Activated CD8-positive, alpha-beta memory T cell treated with anti-CD3 and anti-CD28 coated beads for 48 hours (primary cell): ENCODE data around the gene TLL2.

Source experiments
- DNase-seq, 3 experiments: peaks; one replicate each; pipeline ENCODE4 v3.0.0-alpha.2; 2020; ENCODE audit warnings: low read depth in 2 of 3, low spot score in 2 of 3

Gene TLL2

DNA sequence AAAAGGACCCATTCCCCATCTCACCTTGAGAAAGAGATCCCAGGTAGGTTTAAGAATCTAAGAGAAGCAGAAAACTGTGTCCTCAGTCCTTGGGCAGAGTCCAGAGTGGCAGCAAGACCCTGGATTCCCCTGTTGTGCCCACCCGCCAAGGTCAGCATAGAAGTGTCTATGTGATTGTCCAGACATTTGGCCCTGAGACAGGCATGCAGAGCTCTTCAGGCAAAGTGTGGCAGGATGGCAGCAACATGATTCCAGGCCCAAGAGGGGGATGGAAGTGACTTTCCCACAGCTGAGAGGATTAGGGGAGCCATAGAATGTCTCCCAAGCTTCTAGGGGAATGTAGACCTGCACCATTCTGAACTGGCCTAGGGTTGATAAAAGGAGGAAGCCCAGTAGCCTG is 115.8 kb downstream of the TLL2 start:
- DNase-seq, result no peak

DNA sequence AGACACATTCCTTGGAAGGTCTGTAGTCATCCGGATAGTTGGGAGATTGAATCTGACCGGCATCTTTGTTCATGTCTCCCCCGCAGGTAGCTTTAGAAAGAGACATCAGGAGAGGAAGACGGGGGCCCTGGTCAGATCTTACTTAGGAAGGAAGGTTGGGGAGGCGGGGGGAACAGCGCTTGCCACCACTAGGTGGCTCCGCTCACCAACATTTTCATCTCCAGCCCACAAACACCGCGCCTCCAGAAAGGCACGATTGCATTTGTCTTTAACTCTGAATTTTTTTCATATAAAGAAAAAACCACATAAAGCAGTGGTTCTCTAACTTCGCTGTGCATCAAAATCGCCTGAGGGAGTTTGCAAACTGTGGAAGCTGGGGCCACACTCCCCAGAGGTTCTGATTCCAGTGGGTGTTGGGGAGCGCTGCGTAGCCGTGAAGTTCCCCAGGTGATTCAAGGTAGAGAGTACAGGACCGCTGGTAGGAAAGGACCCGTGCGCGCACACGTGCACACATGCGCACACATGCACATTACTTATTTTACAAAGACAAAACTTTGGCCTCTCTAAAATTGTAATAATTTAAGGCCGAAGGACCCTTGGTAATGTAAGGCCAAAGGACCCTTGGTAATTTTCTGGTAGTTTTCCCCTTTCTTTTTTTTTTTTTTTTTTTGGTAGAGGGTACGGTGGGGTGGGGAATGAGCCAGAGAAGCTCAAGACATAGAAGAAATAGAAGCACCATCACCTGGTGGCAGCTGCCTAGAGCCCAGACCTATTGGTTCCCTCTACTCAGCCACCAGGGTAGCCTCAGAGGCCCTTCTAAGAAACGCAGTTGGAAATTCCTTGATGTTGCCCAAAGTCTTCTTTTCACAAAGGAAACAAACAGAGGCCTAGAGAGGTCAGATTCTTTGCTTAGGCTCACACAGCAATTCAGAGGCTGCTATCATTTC is 117.5 kb downstream of the TLL2 start:
- peak; percentile 13 to 22 (median 14) for DNase-seq

DNA sequence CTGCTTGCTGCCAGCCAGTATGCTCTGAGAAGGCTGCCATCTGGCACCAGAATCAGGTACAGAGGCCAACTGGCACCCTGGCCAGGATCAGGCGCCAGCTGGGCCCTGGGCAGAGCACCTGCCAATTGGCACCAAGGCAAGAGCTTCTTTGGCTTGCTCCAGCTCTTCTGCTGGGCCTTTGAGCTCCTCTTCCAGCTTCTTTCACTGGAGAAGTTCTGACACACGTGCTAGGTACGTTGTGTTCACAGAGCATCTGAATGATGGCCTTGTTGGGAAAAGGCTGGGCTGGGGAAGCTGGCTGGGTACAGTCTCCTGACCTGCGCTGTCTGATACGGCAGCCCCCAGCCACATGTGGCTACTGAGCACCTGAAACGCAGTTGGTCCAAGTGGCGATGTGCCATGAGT is 123.3 kb downstream of the TLL2 start:
- no peak for DNase-seq

DNA sequence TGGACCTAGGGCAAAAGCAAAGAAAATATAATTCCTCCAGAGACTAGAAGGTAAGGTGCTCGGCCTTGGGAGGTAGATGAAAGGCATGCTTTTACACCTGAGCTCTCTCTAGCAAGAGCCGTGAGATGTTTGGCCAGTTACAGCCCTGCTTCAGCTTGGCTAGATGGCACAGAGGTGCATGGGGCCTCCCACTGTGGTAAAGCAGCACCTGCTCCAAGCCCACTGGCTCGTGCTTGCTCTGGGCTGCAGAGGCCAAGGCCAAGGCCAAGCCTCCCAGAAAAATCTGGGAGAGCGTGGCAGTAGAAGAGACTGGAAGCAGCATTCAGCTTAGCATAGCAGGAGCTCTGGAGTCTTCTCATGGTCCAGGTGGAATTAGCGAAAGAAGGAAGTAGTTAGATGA is 123.9 kb downstream of the TLL2 start:
- DNase-seq, result no peak

DNA sequence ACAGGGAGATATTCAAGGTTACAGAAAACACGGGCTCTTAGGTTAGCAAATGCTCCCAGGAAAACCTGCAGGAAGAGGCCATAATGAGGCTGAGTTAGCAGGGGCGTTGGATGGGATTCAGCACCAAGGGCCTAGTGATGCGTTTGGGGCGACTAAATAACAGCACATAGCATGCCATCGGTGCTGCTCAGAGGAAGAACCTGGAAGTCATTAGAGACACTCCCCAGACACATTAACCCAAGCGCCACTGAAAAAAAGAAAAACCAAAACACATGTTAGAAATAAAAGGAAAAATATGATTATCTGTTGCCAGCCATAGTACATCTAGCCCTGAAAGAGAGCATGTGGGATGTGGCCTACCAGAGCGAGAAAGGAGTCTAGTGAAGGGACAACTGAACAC is 126.1 kb downstream of the TLL2 start:
- no peak for DNase-seq

DNA sequence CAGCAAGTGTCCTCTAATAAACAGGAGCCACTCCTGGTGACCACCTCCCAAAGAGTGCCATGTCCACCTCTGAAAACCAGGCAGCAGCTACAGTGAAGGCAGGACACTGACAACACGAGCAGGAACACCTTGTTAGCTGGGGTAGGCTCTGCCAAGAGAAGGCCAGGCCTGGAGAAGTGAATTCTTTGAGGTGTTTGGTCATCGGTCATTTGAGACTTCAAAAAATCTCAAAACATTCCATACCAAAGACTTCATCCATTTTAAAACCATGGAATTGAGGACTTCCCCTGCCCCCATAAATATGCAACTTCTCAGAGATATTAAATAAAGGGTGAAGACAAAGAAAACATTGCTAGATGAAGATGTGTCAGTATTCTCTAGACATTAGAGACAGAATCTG is 126.6 kb downstream of the TLL2 start:
- no peak for DNase-seq

DNA sequence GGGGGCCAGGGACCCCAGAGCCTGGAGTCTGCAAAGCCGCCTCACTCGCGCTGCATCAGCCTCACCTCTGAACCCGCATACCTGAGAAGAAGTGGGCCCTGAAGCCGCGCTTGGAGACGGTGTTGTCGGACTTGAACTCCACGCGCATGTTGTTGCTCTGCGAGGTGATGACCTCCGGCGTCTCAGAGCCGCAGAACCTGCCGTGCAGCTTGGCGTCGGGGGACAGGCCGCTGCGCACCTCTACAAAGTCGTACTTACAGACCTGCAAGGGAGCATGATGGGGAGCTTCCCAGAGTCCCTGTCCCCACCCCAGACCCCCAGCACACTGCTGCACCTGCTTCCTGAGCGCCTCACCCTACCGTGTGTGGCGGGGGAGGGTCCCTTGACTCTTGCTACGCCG is 129.2 kb downstream of the TLL2 start:
- DNase-seq, result no peak

DNA sequence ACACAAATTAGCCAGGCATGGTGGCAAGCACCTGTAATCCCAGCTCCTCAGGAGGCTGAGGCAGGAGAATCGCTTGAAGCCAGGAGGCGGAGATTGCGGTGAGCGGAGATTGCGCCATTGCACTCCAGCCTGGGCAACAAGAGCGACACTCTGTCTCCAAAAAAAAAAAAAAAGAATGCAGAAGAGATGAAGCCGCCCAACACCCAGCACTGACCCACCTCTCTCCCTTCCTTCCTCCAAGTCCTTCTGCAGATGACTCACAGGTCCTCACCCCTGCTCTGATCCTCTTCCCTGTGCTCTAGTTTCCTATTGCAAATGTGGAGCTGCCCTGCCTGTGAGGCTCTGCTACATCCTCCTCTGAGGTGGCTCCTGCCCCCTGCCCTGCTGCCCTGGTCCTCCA is 132.9 kb downstream of the TLL2 start:
- no peak for DNase-seq

DNA sequence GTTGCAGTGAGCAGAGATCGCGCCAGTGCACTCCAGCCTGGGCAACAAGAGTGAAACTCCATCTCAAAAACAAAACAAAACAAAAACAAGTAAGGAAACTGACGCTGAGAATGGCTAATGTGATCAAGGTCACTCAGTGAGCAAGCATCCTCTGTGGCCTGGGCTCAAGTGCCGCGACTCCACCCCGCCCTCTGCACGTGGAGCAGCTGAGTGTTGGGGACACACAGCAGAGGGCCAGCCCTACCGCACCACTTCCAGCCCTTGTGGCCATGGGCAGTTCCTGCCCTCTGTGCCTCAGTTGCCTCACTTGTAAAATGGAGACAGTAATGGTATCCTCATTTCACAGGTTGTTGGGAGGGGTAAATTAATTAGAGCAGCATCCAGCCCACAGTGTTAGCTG is 134.0 kb downstream of the TLL2 start:
- no peak for DNase-seq

DNA sequence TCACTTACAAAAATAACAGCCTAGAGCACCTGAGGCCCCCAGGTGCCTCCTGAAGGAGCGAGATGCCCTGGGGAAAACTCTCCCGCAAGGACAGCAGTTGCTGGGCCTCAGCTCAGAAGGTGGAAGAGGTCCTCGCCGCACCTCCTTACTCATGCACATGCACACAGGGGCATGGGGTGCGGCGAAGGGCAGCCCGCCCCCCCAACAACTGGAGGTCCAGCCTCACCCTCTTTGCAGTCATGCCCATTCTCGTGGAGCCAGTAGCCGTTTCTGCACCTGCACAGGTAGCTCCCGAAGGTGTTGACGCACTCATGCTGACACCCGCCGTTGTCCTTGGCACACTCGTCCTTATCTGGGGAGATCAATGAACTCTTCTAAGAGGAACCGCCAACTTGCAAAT is 135.0 kb downstream of the TLL2 start:
- no peak for DNase-seq

DNA sequence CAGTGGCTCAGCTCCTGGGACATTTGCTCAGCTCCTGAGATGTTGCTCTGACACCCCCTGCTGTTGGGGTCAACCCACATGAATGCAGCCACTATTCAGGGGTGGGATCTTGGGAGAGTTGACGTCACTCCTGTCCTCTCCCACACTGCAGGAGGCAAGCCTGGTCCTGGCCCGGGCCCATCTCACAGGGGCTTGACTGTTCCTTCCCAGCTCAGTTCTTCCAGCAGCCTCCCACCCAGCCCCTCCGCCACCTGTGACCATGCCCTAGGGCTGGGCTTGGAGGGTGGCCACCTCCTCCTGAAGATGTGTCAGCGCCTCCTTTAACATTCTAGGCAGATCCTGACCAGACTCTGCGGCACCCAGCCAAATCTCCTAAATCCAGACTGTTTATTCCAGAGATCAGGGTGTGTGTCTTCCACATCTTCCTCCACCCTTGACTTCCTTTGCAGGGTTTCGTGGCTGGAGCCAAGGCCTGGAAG is 135.9 kb downstream of the TLL2 start:
- DNase-seq, result no peak

DNA sequence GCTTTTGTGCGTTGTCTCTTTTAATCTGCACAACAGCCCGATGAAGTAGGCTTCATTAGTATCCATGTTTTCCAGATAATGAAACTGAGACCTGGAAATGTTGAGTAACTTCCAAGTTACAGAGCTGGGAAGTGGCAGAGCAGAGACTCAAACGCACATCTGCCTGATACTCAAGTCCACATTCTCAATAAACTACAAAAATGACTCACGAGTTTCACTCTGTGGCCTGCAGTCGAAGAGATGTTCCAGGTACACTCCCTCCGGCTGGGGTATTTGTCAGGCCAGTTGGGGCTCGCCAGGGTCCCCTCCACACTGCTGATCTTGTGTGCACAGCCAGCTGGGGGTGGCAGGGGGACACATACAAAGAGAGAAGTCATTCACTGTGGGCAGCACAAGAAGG is 137.2 kb downstream of the TLL2 start:
- DNase-seq, result no peak

DNA sequence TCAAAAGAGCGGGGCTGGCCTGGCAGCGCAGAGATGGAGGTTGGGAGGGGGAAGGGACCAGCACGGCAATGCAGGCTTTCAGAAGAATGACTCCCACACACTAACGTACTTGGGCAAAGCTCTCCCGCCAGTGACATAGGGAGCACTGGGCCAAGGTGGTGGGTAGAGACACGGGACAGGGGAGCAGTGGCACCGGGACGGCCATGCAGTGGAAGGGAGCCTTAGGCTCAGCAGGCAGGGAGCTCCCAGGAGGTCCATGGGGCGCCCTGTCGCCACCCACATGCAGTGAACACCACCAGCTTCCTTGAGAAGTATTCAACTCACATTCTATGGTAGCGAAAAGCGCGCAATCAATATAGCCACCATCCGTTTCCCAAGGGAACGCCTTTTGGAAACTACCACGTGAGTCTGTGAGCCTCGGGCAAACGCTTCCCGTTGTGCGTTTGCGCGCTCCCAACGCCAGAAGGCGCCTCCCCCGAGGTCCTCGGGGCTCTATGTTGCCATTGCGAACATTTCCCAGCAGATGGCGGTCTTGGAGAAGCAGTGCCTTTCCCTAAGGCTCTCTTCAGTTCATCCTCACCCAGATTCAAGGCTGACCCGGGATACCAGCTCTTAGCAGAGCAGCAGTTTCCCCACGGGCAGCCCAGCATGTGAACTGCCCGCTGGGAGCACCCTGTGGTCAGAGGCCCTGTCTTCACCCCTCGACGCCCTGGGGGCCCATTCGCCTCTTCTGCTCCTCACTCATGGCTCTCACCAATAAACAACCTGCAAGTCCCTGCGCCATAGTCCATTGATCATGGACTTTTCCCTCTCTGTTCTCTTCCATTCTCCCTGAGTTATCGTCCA is 138.5 kb downstream of the TLL2 start:
- peak; percentile 46 to 60 (median 52) for DNase-seq

DNA sequence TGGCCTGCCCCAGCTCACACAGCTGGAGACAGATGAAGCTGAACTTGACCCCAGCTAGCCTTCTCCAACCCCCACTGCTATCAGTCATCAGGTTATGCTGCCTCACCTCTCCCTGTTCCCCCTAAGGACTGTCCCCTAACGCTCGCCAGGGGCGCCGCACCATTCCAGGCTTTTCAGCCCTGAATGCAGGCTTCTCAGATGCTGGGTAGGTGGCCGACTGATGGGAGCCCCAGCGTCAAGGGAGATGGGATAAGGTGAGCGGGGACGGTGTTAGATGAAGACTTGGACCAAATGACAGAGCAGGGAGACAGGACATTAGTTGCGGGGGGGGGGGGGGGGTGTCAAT is 139.1 kb downstream of the TLL2 start:
- no peak for DNase-seq

DNA sequence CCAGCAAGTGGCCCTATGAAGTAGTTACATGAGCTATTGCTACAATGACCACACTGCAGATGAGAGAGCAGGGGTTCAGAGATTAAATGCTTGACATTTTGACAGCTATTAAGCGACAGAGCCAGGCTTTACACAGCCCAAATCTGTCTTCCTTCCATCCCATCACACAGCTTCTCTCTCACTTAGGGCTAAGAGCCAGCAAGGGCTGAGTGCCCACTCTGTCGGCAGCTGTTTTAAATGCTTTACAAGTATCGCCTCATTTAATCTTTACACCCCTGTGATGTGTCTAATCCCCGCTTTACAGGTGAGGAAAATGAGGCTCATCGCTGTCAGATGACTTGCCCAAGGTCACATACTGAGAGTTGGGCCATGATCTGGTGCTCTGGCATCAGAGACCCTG is 139.7 kb downstream of the TLL2 start:
- DNase-seq, result no peak

DNA sequence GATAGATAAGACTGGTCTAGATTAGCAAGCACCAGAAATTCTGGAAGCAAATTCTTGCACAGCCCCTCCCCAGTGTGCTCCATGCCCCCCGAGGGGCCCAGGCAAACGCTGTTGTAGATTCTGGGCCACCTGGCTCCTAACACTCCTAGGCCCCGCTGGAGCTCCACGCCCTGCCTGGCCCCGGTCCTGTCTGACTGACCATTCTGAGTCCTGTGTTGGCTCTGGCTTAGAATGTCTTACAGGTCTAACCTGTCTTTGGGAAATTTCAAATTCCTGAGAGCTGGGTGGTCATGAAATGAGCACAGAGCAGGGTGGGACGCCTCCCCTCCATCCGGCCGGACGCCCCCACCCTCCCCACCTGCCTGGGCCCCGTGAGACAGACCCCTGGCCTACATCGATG is 142.4 kb downstream of the TLL2 start:
- DNase-seq, result no peak

DNA sequence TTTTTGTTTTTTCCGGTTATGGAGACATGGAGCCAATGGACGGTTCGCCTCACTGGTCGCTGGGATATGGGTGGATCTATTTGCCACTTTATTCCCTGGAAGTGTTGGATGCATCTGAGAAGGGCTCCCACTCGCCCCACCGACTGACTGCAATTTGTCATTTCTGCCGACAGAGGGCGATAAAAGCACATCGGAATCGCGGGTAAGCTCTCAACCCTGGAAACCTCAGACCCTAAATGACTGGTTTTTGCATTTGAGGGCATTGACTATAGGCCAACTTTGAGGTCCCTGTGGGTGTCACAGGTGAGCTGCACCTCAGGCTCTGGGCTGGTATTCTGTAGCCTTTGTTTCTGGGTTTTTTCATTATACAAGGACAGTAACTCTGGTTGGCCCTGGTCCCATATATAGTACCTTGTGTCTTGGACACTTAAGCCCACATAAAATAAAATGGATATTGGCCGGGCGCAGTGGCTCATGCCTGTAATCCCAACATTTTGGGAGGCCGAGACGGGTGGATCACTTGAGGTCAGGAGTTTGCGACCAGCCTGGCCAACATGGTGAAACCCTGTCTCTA is 143.1 kb downstream of the TLL2 start:
- DNase-seq, result peak in 1 of 3 experiments; percentile 37

DNA sequence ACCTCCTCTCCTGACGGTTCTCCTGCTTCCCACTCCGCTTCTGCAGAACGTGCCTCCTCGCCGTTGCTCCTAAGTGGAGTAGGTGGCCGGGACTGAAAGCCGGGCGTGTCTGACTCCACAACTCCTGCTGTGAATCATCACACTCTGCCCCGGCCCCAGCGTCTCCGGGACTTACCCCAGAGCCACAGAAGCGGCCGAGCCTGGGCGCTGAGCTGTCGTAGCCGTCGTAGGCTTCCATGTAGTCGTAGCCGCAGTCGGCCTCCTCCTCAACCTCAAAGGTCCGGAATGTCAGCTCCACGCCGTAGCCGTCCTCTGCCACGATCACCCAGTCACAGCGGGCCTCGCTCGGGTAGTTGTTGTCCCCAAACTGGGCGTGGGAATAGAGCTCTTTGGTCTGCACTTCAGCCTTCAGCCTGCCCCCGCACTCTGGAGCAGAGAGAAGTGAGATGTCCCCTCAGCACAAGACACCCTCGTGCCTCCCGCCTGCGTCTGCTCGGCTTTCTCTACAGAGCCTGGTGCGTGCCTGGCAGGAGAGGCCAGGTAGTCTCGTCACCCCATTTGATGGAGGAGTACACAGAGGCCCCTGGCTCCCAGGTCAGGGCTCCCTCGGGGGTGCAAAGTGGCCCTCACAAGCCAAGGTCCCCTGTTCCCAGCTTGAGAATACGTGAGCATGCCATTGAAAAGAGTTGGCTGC is 143.7 kb downstream of the TLL2 start:
- no peak for DNase-seq

DNA sequence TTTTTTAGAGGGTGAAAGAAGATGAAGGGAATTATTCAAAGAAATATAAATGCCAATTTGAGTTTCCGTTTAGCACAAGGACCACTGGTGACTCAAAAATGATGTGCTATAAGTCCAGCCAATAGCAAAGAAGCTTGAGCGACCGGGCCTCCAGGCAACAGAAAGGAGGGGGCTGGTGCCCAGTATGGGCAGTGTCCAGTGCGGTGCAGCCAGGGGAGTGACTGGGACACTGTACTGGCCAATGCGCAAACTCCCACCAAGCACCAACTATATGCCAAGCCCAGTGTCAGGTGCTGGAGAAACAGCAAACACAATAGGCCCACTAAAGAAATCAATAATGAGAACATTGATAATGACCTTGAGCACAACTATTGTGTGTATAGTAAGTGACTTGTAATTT is 144.8 kb downstream of the TLL2 start:
- no peak for DNase-seq

DNA sequence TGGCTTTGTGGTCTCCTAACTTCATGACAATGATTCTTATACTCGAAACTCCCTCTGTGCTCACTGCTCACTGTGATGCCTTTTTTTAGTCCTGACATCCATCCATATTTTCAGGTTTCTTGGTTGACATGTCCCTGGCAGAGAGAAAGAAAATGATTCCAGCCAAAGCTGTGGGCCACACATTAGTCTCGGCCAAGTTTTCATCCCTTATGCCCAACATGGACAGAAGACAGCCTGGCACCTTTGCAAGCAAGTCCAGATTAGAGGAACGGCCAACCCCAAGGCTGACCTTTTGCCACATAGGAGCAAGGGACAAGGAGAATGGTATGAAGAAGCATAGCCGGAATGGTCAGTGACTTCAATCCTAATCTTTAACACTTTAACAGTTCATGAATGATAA is 146.3 kb downstream of the TLL2 start:
- DNase-seq, result no peak

DNA sequence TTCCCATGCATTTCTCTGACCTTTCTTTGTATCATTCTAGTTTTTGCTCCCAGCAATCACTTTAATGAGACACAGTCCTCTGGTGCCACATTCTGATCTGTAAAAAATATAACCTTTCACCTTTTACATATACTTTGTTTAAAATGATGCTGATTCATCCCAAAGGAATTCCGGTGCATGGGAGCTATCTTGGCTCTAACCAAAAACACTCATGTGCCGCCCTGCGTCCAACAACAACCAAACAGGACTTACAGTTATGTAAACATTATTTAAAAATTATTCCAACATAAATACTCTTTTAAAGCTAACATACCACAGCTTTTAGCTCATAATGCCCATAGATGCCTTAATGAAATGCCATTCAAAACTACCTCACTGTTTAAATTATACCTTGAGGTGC is 147.2 kb downstream of the TLL2 start:
- DNase-seq, result no peak
